Fibroblast of lung (primary cell): ENCODE data around the gene WNK1. TPM values are rescaled to one million over a fixed set of nuclear protein-coding genes. Genes with fewer than 3 reads are reported as not detected.
"Not testable (repeated sequence)": the region's sequence is repeated elsewhere in the genome, so short reads cannot be mapped to it uniquely, and the experiment has no call there.

Experiments
- DNase-seq, 2 donors: peaks; one replicate each; pipeline versions ENCODE4 v3.0.0 to v3.0.0-alpha.2; 2010; ENCODE audit warnings: low read depth in 2 of 2
- H2AFZ ChIP-seq: 2 replicates; pipeline ENCODE4 v1.5.1; 2012; ENCODE audit warnings: low read length, control low read depth, inconsistent platforms
- H3K27ac ChIP-seq: 2 replicates; pipeline ENCODE4 v1.5.1; 2011; ENCODE audit warnings: low read length, control low read depth; ENCODE audit not compliant: insufficient read depth
- H3K27me3 ChIP-seq: 2 replicates; pipeline ENCODE4 v1.5.1; 2011; ENCODE audit warnings: mild to moderate bottlenecking, low read length; ENCODE audit not compliant: control insufficient read depth, insufficient read depth
- H3K36me3 ChIP-seq: 2 replicates; pipeline ENCODE4 v1.5.1; 2011; ENCODE audit warnings: low read length; ENCODE audit not compliant: control insufficient read depth, insufficient read depth
- H3K4me1 ChIP-seq: 2 replicates; pipeline ENCODE4 v1.5.1; 2011; ENCODE audit warnings: low read length; ENCODE audit not compliant: control insufficient read depth, insufficient read depth; ENCODE audit errors: extremely low read depth
- H3K4me2 ChIP-seq: 2 replicates; pipeline ENCODE4 v1.5.1; 2011; ENCODE audit warnings: low read length, control low read depth; ENCODE audit not compliant: insufficient read depth; ENCODE audit errors: extremely low read depth
- H3K4me3 ChIP-seq, 4 experiments: fragments of 200-600 bp in 1 of 4; sonication (generic) in 1 of 4; replicated peaks in 1 of 4; 2 replicates each; pipeline ENCODE4 v1.5.1; 2011 to 2016; ENCODE audit warnings: low read length in 4 of 4, low read depth in 3 of 4, mild to moderate bottlenecking in 3 of 4, control low read depth in 2 of 4, inconsistent platforms in 1 of 4, mixed read lengths in 1 of 4; ENCODE audit not compliant: insufficient read depth in 1 of 4; ENCODE audit errors: control extremely low read depth in 1 of 4
- H3K79me2 ChIP-seq: 2 replicates; pipeline ENCODE4 v1.5.1; 2012; ENCODE audit warnings: mild to moderate bottlenecking, low read length, inconsistent platforms; ENCODE audit not compliant: control insufficient read depth, insufficient read depth
- H3K9ac ChIP-seq: 2 replicates; pipeline ENCODE4 v1.5.1; 2011; ENCODE audit warnings: mild to moderate bottlenecking, low read length, control low read depth; ENCODE audit not compliant: insufficient read depth
- H3K9me3 ChIP-seq: 2 replicates; pipeline ENCODE4 v1.5.1; 2012; ENCODE audit warnings: low read depth, low read length; ENCODE audit not compliant: control insufficient read depth, insufficient read depth
- H4K20me1 ChIP-seq: 2 replicates; pipeline ENCODE4 v1.5.1; 2011; ENCODE audit warnings: low read length; ENCODE audit not compliant: control insufficient read depth, insufficient read depth; ENCODE audit errors: extremely low read depth
- EZH2 ChIP-seq: IDR thresholded peaks from 2 replicates; pipeline ENCODE4 v1.5.1; 2012; ENCODE audit warnings: low read length, control low read depth, mild to moderate bottlenecking; ENCODE audit errors: missing control alignments
- polyA plus RNA-seq, 2 donors: library from polyadenylated mRNA; depleted of rRNA in 1 of 2; stranded (reverse) in 1 of 2; unstranded in 1 of 2; fragments of >200 nt; gene quantifications; 2 replicates each; pipeline ENCODE4 v1.2.1, GENCODE V29; 2011 to 2012; ENCODE audit warnings: missing spikeins in 1 of 2
- total RNA-seq: library from RNA; depleted of rRNA; stranded (reverse); fragments of >200 nt; gene quantifications from 2 replicates; pipeline ENCODE4 v1.2.1, GENCODE V29; 2014
- TF ChIP-seq, protein P1 (sequence below), 2 donors: IDR thresholded peaks in 1 of 2; conservative IDR thresholded peaks in 1 of 2; 1 replicate in 1 of 2; 2 replicates in 1 of 2; pipeline ENCODE4 v1.5.1; 2011 to 2012; ENCODE audit warnings: low read length in 2 of 2, control low read depth in 1 of 2, inconsistent platforms in 1 of 2, low read depth in 1 of 2, mild to moderate bottlenecking in 1 of 2

WNK1 gene
- total and polyA plus RNA-seq, 2 donors (not counting 1 experiment from before 2014, with no cell fraction given) = 38.5 to 130 TPM

DNA sequence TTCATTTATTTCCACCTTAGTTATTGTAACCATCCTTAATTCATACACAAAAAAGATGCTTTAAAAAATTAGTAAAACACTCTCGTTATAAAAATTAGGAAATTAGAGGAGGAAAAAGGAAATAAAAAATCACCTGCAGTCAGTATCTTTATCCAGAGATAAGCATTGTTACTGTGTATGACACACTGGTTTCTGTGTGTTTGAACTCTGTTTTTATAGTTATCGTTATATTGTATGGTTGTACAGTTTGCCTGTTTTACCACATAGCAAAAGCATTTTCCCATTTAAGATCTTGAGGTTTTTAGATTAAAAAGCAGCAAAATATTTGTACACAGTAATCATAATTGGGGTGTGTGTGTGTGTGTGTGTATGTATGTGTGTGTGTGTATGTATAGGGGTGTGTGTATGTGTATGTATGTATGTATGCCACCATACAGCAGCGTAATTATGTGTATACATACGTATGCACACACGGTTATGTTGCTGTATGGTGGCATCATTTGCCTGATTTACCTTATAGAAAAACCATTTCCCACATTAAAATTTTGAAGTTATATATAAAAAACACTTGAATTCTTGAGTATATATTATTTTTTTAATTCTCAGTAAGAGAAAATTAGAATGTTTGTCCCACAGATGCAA lies 19.8 kb downstream of the WNK1 start:
- TF ChIP-seq EZH2 = no peak
- TF ChIP-seq, protein P1, sequence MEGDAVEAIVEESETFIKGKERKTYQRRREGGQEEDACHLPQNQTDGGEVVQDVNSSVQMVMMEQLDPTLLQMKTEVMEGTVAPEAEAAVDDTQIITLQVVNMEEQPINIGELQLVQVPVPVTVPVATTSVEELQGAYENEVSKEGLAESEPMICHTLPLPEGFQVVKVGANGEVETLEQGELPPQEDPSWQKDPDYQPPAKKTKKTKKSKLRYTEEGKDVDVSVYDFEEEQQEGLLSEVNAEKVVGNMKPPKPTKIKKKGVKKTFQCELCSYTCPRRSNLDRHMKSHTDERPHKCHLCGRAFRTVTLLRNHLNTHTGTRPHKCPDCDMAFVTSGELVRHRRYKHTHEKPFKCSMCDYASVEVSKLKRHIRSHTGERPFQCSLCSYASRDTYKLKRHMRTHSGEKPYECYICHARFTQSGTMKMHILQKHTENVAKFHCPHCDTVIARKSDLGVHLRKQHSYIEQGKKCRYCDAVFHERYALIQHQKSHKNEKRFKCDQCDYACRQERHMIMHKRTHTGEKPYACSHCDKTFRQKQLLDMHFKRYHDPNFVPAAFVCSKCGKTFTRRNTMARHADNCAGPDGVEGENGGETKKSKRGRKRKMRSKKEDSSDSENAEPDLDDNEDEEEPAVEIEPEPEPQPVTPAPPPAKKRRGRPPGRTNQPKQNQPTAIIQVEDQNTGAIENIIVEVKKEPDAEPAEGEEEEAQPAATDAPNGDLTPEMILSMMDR (conservative IDR thresholded peaks at IDR 0.05 in 1 of 2, IDR thresholded peaks at IDR 0.05 in 1 of 2; ENCODE audit: low read depth in 1 of 2, low read length in 2 of 2) = no peak

DNA sequence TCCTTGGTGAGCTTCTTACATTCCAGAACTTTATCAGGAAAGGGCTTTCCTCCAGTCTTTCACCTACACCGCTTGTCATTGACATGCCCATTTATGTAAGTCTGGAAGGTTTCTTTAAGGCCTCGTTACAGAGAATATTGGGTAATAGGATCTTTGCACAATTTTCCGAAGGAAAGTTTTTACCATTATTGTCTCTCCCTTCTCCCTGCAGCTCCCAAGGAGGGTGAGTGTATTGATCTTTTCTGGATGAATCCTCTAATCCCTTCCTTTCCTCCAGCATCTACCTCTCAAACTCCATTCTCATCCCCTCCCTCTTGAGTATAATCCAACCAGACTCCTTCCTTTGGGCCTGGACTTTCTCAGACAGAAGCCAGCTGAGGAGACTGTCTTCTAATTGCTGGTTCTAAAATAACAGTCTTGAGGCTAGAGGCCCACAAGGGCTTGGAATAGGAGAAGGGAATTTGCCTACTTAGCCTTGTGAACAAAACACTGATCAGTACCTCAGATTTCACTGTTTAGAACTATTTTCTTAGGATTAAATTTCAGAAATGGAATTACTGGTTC lies 21.8 kb downstream of the WNK1 start:
- H2AFZ ChIP-seq = no peak overlapping the region
- peaks cover 81% of the 10 kb centered on the region for H3K79me2 ChIP-seq
- H3K36me3 ChIP-seq = no peaks in the 10 kb centered on the region
- no peak overlapping the region for H3K4me2 ChIP-seq
- no peak for TF ChIP-seq EZH2
- TF ChIP-seq, protein P1 (conservative IDR thresholded peaks at IDR 0.05 in 1 of 2, IDR thresholded peaks at IDR 0.05 in 1 of 2; ENCODE audit: low read depth in 1 of 2, low read length in 2 of 2) = no peak
- H3K27ac ChIP-seq = no peak overlapping the region
- H3K9me3 ChIP-seq = no peaks in the 10 kb centered on the region
- H3K27me3 ChIP-seq = no peaks in the 10 kb centered on the region
- no peak overlapping the region for H3K9ac ChIP-seq
- no peak overlapping the region for H3K4me3 ChIP-seq
- H3K4me1 ChIP-seq = peaks cover 8% of the 10 kb centered on the region
- H4K20me1 ChIP-seq = peaks cover 2% of the 10 kb centered on the region
- DNase-seq = peak in 1 of 2 donors; percentile 19

More for the DNA sequence above, 19.8 kb downstream of the WNK1 start:
- Histone ChIP-seq H3K4me3 (no peak overlapping the region), H2AFZ (no peak overlapping the region), H3K79me2 (peaks cover 81% of the 10 kb centered on the region), H3K4me1 (peaks cover 2% of the 10 kb centered on the region), H3K4me2 (no peak overlapping the region), H3K27me3 (no peaks in the 10 kb centered on the region), H3K27ac (no peak overlapping the region), H3K9ac (no peak overlapping the region), H3K9me3 (no peaks in the 10 kb centered on the region), H3K36me3 (no peaks in the 10 kb centered on the region), H4K20me1 (peaks cover 2% of the 10 kb centered on the region)
- no peak for DNase-seq

DNA sequence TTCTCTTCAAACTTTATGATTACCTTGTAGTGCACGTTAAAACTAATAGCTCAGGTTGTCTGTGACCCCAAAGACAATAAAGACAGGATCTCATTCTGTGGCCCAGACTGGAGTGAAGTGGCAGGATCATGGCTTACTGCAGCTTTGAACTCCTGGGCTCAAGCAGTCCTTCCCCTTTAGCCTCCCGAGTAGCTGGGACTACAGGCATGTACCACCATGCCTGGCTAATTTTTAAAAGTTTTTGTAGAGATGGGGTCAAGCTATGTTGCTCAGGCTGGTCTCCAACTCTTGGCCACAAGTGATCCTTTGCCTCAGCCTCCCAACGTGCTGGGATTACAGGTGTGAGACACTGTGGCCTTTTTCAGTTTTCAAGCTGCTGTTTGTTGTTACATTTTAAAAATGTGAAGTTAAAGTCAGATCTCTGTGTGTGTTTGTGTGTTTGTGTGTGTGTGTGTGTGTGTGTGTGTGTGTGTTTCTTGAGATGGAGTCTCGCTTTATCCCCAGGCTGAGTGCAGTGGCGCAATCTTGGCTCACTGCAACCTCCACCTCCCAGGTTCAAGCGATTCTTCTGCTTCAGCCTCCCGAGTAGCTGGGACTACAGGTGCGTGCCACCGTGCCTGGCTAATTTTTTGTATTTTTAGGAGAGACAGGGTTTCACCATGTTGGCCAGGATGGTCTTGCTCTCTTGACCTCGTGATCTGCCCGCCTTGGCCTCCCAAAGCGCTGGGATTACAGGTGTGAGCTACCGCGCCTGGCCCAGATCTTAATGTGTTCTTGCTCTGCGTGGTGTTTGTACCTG lies 23.8 kb downstream of the WNK1 start:
- Histone ChIP-seq H3K4me1 (peaks cover 11% of the 10 kb centered on the region), H3K79me2 (peaks cover 83% of the 10 kb centered on the region)
- not testable (repeated sequence) for DNase-seq, H3K4me2 ChIP-seq, H3K27ac ChIP-seq, H3K36me3 ChIP-seq, H3K9ac ChIP-seq, H3K4me3 ChIP-seq, H3K27me3 ChIP-seq, H2AFZ ChIP-seq, H3K9me3 ChIP-seq, H4K20me1 ChIP-seq

DNA sequence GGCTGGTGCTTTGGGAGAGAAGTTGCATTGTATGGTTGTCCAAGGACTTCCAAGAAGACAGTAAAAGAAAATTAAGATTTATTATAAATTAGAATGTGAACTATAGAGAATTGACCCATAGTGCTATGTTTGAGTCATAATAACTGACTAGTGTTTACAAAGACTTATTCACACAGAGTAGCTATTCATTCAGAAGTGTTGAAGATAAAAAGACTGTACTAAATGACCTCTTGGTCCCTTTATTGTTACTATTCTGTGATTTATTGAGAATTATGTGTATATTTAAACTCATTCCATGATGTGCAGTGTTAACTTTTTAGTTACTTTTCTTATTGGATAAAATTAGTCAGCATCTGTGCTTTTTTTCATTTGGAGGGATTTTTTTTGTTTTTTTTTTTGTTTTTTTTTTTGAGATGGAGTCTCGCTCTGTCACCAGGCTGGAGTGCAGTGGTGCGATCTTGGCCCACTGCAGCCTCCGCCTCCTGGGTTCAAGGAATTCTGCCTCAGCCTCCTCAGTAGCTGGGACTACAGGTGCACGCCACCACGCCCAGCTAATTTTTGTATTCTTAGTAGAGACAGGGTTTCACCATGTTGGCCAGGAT lies 24.5 kb downstream of the WNK1 start:
- H3K9ac ChIP-seq, H2AFZ ChIP-seq, H3K27me3 ChIP-seq, H3K4me3 ChIP-seq, H3K27ac ChIP-seq, DNase-seq, H3K9me3 ChIP-seq, H3K4me2 ChIP-seq, H3K36me3 ChIP-seq, H4K20me1 ChIP-seq: not testable (repeated sequence)
- Histone ChIP-seq H3K79me2 (peaks cover 81% of the 10 kb centered on the region), H3K4me1 (peaks cover 11% of the 10 kb centered on the region)
